Heart left ventricle (tissue), 13 donors: ENCODE results near the gene SPDYE16.
"Not testable (repeated sequence)": the region's sequence is repeated elsewhere in the genome, so short reads cannot be mapped to it uniquely, and the experiment has no call there.

Experiments
- POLR2A ChIP-seq, 2 donors: fragments of 450-650 bp; IDR thresholded peaks; one replicate each; pipeline ENCODE4 v1.6.1; 2017; ENCODE audit warnings: antibody characterized with exemption in 2 of 2, mild to moderate bottlenecking in 2 of 2, moderate library complexity in 2 of 2
- TF ChIP-seq, protein P1 (sequence below), 12 donors: fragments of 200-600 bp; sonication (generic) in 4 of 12; IDR thresholded peaks; one replicate each; pipeline versions ENCODE4 v1.5.0 to v1.8.0; 2018 to 2022; ENCODE audit warnings: antibody characterized with exemption in 12 of 12, mild to moderate bottlenecking in 5 of 12
- donor health status: ischemic (EF 13 %, LVEDD 7.1; RV severe dilation, severe dysfunction).
- donor health status: DM: no; HTN: yes; CAD: no.
- donor health status: DM: no; HTN: no; CAD: no.
- donor health status: ischemic (EF 25% LVEDD 6.9; RV normal size, moderate dysfunction).
- donor health status: ischemic (EF 25% LVEDD 5.7; RV mildly dilated, moderate dysfunction).
- donor health status: ischemic (EF 35%, LVEDD 5.7; RV mildly dilated, moderate dysfunction).
- donor health status: nonischemic (EF 11% LVEDD 7.7; RV severe dilation, severe dysfunction).
- donor health status: DM: yes; HTN: yes; CAD: no.
- donor health status: PGD.
- donor health status: ischemic (EF 29% LVEDD 5.4; RV normal size, mild dysfunction).
- donor health status: nonischemic (EF 23%, LVEDD 6.1; RV moderate dilation, normal function).

DNA sequence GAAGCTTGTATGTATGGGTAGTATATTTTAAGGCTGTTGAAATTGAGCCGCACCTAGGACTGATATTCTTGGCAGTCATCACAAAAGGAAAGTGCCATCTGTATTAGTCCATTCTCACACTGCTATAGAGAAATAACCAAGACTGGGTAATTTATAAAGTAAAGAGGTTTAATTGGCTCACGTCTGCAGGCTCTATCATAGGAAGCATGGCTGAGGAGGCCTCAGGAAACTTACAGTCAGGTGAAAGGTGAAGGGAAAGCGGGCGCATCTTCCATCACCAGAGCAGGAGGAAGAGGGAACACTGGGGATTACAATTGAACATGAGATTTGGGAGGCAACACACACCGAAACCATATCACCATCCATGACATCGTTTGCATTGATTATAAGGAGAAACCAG lies 8.9 kb upstream of the SPDYE16 start:
- TF ChIP-seq, protein P1, sequence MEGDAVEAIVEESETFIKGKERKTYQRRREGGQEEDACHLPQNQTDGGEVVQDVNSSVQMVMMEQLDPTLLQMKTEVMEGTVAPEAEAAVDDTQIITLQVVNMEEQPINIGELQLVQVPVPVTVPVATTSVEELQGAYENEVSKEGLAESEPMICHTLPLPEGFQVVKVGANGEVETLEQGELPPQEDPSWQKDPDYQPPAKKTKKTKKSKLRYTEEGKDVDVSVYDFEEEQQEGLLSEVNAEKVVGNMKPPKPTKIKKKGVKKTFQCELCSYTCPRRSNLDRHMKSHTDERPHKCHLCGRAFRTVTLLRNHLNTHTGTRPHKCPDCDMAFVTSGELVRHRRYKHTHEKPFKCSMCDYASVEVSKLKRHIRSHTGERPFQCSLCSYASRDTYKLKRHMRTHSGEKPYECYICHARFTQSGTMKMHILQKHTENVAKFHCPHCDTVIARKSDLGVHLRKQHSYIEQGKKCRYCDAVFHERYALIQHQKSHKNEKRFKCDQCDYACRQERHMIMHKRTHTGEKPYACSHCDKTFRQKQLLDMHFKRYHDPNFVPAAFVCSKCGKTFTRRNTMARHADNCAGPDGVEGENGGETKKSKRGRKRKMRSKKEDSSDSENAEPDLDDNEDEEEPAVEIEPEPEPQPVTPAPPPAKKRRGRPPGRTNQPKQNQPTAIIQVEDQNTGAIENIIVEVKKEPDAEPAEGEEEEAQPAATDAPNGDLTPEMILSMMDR (IDR thresholded peaks at IDR 0.05) = not testable (repeated sequence)
- TF ChIP-seq POLR2A (IDR thresholded peaks at IDR 0.05) = not testable (repeated sequence)
